H1 (cell line): ENCODE data around the gene SIPA1L3. TPM values are rescaled to one million over a fixed set of nuclear protein-coding genes. Genes with fewer than 3 reads are reported as not detected.

Experiments used
- CHD2 ChIP-seq: IDR thresholded peaks from 2 replicates; pipeline ENCODE4 v1.6.1; 2012; ENCODE audit warnings: low read length, improper control_type of control experiment
- NANOG ChIP-seq: IDR thresholded peaks from 2 replicates; pipeline ENCODE4 v1.6.1; 2011; ENCODE audit warnings: low read length, low read depth, mild to moderate bottlenecking, inconsistent platforms; ENCODE audit not compliant: insufficient read depth, poor library complexity, severe bottlenecking
- RAD21 ChIP-seq, 2 experiments: IDR thresholded peaks in 1 of 2; conservative IDR thresholded peaks in 1 of 2; 2 replicates each; pipeline ENCODE4 v1.6.1; 2011; ENCODE audit warnings: low read depth in 2 of 2, low read length in 2 of 2, improper control_type of control experiment in 1 of 2, inconsistent platforms in 1 of 2, mild to moderate bottlenecking in 1 of 2, moderate library complexity in 1 of 2
- SP2 ChIP-seq: IDR thresholded peaks from 2 replicates; pipeline ENCODE4 v1.6.1; 2012; ENCODE audit warnings: mild to moderate bottlenecking, low read length, inconsistent platforms
- SUZ12 ChIP-seq: fragments of 200-600 bp; sonication (generic); IDR thresholded peaks from 2 replicates; pipeline ENCODE4 v1.6.1; 2012; ENCODE audit warnings: mild to moderate bottlenecking, inconsistent platforms, low read length, moderate library complexity, mixed read lengths
- TAF1 ChIP-seq: IDR thresholded peaks from 2 replicates; pipeline ENCODE4 v1.6.1; 2011; ENCODE audit warnings: mild to moderate bottlenecking, low read depth, low read length
- polyA plus RNA-seq, 7 experiments: library from polyadenylated mRNA; depleted of rRNA in 3 of 7; stranded (reverse) in 5 of 7; unstranded in 2 of 7; fragments of >200 nt in 5 of 7; fragments of 200-250 nt in 2 of 7; gene quantifications; 1 replicate in 5 of 7; 2 replicates in 1 of 7; 4 replicates in 1 of 7; pipeline versions ENCODE4 v1.2.1 to v1.2.3, GENCODE V29; 2011 to 2013; ENCODE audit warnings: missing spikeins in 2 of 7, mixed read lengths in 2 of 7
- total RNA-seq: library from RNA; stranded (reverse); fragmentation: NEBNext Ultra II Directional; extraction: Animal tissue kit (Norgen Biotek cat#: 25700); gene quantifications from 2 replicates; pipeline ENCODE4 v1.2.1, GENCODE V29; 2021
- TF ChIP-seq, protein P1 (sequence below): fragments of 300-600 bp; sonication (generic); IDR thresholded peaks from 2 replicates; pipeline ENCODE4 v1.7.1; 2012; ENCODE audit warnings: low read length, moderate library complexity, mild to moderate bottlenecking, inconsistent platforms; ENCODE audit not compliant: insufficient replicate concordance
- TF ChIP-seq, protein P2 (sequence below): IDR thresholded peaks from 2 replicates; pipeline ENCODE4 v1.6.1; 2011; ENCODE audit warnings: low read length, improper control_type of control experiment
- TF ChIP-seq, protein P3 (sequence below): IDR thresholded peaks from 2 replicates; pipeline ENCODE4 v1.6.1; 2012; ENCODE audit warnings: inconsistent platforms

SIPA1L3 gene
- total and polyA plus RNA-seq, 2 of the 8 experiments (the other 6 are each of a cell fraction or from before 2014, with no cell fraction given), result 15.0 to 54.9 TPM

DNA sequence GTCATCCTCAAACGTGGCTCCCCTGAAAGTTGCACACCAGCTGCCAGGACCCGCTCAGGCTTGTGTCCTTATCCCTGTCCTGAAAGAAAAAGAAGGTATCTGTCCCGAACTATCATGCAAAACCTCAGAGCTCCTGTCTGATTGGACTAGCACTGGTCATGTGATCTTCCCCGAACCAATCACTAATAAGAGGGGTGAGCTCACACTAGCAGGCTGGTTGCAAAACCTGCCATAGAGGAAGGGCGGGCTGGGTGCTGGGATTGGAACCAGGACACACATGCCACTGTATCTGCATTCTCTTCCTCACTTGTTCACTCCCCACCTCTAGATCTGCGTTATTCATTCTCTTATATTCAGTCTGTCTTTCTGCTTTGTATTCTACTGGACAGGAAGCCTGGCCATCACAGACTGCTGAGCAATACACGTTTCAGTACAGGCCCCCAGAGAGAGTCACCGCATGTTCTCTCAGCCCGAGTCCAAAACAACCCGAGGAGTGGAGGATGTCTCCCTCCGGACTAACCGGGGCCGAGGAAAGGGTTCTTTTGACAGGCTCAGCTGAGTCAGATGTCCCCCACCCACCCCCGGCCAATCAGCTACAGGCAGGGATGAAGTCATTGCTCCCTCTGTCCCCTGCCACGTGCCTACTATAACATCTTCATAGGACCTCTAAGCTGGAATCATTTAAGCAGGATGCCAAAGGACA lies 97.7 kb downstream of the SIPA1L3 start (continued):
- TF ChIP-seq, protein P1, sequence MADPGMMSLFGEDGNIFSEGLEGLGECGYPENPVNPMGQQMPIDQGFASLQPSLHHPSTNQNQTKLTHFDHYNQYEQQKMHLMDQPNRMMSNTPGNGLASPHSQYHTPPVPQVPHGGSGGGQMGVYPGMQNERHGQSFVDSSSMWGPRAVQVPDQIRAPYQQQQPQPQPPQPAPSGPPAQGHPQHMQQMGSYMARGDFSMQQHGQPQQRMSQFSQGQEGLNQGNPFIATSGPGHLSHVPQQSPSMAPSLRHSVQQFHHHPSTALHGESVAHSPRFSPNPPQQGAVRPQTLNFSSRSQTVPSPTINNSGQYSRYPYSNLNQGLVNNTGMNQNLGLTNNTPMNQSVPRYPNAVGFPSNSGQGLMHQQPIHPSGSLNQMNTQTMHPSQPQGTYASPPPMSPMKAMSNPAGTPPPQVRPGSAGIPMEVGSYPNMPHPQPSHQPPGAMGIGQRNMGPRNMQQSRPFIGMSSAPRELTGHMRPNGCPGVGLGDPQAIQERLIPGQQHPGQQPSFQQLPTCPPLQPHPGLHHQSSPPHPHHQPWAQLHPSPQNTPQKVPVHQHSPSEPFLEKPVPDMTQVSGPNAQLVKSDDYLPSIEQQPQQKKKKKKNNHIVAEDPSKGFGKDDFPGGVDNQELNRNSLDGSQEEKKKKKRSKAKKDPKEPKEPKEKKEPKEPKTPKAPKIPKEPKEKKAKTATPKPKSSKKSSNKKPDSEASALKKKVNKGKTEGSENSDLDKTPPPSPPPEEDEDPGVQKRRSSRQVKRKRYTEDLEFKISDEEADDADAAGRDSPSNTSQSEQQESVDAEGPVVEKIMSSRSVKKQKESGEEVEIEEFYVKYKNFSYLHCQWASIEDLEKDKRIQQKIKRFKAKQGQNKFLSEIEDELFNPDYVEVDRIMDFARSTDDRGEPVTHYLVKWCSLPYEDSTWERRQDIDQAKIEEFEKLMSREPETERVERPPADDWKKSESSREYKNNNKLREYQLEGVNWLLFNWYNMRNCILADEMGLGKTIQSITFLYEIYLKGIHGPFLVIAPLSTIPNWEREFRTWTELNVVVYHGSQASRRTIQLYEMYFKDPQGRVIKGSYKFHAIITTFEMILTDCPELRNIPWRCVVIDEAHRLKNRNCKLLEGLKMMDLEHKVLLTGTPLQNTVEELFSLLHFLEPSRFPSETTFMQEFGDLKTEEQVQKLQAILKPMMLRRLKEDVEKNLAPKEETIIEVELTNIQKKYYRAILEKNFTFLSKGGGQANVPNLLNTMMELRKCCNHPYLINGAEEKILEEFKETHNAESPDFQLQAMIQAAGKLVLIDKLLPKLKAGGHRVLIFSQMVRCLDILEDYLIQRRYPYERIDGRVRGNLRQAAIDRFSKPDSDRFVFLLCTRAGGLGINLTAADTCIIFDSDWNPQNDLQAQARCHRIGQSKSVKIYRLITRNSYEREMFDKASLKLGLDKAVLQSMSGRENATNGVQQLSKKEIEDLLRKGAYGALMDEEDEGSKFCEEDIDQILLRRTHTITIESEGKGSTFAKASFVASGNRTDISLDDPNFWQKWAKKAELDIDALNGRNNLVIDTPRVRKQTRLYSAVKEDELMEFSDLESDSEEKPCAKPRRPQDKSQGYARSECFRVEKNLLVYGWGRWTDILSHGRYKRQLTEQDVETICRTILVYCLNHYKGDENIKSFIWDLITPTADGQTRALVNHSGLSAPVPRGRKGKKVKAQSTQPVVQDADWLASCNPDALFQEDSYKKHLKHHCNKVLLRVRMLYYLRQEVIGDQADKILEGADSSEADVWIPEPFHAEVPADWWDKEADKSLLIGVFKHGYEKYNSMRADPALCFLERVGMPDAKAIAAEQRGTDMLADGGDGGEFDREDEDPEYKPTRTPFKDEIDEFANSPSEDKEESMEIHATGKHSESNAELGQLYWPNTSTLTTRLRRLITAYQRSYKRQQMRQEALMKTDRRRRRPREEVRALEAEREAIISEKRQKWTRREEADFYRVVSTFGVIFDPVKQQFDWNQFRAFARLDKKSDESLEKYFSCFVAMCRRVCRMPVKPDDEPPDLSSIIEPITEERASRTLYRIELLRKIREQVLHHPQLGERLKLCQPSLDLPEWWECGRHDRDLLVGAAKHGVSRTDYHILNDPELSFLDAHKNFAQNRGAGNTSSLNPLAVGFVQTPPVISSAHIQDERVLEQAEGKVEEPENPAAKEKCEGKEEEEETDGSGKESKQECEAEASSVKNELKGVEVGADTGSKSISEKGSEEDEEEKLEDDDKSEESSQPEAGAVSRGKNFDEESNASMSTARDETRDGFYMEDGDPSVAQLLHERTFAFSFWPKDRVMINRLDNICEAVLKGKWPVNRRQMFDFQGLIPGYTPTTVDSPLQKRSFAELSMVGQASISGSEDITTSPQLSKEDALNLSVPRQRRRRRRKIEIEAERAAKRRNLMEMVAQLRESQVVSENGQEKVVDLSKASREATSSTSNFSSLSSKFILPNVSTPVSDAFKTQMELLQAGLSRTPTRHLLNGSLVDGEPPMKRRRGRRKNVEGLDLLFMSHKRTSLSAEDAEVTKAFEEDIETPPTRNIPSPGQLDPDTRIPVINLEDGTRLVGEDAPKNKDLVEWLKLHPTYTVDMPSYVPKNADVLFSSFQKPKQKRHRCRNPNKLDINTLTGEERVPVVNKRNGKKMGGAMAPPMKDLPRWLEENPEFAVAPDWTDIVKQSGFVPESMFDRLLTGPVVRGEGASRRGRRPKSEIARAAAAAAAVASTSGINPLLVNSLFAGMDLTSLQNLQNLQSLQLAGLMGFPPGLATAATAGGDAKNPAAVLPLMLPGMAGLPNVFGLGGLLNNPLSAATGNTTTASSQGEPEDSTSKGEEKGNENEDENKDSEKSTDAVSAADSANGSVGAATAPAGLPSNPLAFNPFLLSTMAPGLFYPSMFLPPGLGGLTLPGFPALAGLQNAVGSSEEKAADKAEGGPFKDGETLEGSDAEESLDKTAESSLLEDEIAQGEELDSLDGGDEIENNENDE, result no peak
- TF ChIP-seq SUZ12, result no peak
- TF ChIP-seq SP2, result no peak
- TF ChIP-seq CHD2, result peak; percentile 79
- TF ChIP-seq TAF1, result peak; percentile 93
- TF ChIP-seq, protein P2, sequence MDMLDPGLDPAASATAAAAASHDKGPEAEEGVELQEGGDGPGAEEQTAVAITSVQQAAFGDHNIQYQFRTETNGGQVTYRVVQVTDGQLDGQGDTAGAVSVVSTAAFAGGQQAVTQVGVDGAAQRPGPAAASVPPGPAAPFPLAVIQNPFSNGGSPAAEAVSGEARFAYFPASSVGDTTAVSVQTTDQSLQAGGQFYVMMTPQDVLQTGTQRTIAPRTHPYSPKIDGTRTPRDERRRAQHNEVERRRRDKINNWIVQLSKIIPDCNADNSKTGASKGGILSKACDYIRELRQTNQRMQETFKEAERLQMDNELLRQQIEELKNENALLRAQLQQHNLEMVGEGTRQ, result peak; percentile 94
- TF ChIP-seq RAD21 (IDR thresholded peaks at IDR 0.05 in 1 of 2, conservative IDR thresholded peaks at IDR 0.05 in 1 of 2; ENCODE audit: low read depth in 2 of 2, low read length in 2 of 2), result no peak
- TF ChIP-seq, protein P3, sequence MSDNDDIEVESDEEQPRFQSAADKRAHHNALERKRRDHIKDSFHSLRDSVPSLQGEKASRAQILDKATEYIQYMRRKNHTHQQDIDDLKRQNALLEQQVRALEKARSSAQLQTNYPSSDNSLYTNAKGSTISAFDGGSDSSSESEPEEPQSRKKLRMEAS, result peak; percentile 59
- no peak for TF ChIP-seq NANOG
